GM18508 (cell line): ENCODE data around the gene CAMK1D.
"Not testable (repeated sequence)": the region's sequence is repeated elsewhere in the genome, so short reads cannot be mapped to it uniquely, and the experiment has no call there.

Experiments used
- ATAC-seq: cut with Tn5 transposase; IDR thresholded peaks from one replicate; pipeline ENCODE4 v1.9.1; 2021; ENCODE audit warnings: moderate number of reproducible peaks; ENCODE audit not compliant: insufficient read depth, unreplicated experiment

CAMK1D gene

DNA sequence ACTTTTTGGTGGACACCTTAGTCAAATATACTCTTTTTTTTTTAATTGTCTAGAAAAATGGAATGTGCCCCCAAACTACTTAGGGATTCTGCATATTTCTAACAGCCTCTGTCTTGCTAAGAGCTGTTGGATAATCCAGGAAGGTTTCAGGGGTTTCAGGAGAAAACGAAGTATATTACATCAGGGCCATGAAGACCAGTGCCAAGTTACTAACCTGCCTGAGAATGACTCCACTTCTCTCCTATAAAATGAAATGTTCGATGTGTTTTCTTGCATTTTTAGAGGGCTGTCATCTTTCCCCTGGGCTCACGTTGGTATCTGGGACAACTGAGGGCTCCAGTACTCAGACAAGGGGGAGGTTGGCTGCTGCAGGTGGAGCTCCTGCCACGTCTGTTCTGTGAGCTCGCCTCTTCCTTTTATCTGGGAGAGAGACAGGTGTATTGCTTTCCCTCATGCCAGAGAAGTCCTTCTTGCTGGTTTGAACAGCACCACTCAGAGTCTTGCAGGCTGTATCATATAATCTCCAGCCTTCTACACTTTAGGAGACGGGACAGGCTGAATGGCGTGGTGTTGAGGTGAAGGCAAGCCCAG lies 71.3 kb downstream of the CAMK1D start:
- no peak for ATAC-seq

DNA sequence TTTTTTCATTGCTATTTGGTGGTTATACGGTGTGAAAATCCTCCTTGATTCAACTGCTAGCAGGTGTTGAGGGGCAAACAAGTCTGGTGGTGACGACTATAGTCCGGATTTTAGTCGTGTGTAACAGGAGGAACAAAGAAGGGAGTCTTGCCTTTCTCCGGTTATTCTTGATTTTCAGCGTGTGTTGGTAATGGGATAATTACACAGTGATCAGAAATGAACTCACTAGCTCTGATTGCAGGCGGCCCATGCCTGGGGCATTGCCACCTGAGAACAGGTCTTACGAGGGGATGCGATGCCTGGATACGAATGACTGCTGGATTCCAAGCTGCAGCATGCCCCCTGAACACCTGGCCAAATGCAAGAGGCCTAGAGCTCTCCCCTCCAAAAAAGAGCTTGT lies 72.8 kb downstream of the CAMK1D start:
- ATAC-seq: no peak

- ATAC-seq: no peak
Observed at GRCh38 chr10:12423896-12424295, 74.5 kb downstream of the CAMK1D start.

DNA sequence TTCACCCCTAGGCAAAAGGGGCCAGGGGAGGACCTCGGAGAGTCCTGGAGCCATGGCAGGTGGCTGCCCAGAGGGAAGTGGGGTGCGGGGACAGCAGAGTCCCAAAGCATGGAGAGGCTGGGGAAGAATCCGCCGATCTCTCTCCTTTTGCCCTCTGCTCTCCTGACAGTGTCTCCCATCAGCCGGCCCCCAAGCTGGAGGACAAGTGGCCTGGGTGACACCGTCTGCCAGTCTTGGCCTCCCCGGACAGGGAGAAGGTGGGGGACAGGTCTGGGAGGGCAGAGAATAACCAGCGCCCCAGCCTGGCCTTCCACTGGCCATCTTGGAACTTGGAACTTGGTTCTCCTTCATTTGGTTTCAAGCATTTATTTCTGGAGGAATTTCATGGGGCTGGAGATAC lies 77.9 kb downstream of the CAMK1D start:
- ATAC-seq: no peak

- no peak for ATAC-seq
Observed at GRCh38 chr10:12428447-12429135, 79.2 kb downstream of the CAMK1D start.

DNA sequence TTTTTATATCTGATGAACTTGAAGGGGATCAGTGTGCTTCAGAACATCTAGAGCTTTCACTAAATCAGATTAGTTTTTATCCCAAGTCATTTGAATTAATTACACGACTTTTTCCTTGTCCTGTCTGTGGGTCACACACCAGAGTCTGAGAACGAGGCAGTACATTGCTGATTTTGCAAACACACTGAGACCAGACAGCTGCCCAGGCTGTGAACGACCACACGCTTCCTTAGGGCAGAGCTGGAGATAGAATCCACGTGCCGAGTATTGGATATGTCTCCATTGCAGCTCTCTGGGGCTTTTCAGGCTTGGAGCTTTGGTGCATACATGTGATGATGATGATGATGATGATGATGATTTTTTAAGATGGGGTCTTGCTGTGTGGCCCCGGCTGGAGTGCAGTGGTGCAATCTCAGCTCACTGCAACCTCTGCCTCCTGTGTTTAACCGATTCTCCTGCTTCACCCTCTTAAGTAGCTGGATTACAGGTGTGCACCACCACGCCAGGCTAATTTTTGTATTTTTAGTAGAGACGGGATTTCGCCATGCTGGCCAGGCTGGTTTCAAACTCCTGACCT lies 81.1 kb downstream of the CAMK1D start:
- no peak for ATAC-seq

DNA sequence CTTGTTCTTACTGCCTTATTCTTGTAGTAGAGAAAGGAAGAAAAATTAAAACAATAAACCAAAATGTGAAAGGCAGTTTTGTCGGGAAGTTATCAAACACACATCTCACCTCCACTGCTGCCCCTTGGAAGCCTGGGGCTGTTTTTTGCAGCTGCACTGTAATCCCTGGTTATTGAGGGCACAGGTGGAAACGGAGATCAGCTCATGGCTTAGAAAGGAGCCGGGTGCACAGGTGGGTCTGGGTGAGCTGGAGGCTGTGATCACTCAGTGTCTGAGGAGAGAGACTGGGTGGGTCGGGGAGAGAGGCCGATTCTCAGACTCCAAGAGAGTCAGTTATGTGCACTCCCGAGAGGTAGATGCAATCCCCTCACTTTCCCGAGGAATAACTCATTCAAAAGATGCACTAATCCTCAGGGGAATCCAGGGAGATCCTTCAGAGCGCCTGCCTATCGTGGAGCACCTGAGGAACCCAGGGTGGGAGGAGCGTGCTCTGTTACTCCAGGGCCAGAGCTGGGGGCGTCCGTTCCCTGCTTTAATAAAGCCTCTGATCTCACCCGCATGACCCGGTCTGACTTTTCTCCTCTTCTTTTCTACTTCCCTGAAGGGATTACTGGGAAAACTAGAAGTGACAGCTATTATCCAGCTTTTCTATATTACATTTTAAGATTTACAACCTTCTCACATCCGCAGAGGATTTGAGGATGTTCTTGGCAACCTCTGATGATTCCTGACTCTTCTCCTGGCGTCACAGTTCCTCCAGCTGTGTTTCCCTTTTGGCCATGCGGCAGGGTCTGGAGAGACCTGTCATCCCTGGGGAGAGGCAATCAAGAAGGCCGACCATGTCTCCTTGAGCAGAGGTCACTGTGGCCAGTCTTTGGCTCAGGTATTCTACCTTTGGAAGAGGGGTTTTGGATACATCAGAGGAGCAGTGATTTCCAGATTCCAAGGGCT lies 82.1 kb downstream of the CAMK1D start:
- no peak for ATAC-seq

DNA sequence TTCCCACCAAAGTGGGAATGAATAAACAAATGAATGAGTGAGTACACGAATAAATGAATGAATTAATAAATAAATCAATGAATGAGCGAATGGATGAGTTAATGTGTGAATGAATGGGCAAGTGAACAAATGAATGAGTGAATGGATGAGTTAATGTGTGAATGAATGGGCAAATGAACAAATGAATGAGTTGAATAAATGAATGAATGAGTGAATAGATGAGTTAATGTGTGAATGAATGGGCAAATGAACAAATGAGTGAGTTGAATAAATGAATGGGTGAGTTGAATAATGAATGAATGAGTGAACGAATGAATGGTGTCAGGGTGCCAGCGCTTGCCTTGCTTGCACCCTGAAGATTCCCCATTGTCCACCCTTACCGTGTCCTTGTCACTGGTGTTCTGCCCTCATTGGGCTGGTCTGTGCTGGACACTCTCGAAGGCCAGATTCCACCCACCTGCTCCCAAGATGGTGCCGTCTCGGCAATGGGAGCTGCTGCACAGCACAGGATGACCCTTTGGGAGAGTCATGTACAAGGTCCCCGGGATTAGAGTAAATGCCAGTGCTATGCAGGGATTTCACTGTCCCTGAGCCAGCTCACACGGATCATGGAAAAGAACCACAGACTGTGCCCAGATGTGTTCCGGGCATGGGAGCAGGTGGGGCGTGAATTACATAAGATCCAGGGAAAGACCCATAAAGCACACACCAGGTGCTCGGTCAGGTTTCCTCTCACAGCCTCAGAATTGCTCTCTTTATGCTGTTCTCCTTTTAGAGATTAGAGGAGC lies 83.2 kb downstream of the CAMK1D start:
- no peak for ATAC-seq

GRCh38 chr10:12434277-12434676 lies 84.9 kb downstream of the CAMK1D start:
- ATAC-seq: no peak

- ATAC-seq: not testable (repeated sequence)
Observed at GRCh38 chr10:12434677-12435076, 85.3 kb downstream of the CAMK1D start.

GRCh38 chr10:12435348-12435747 lies 86.0 kb downstream of the CAMK1D start:
- ATAC-seq: no peak

DNA sequence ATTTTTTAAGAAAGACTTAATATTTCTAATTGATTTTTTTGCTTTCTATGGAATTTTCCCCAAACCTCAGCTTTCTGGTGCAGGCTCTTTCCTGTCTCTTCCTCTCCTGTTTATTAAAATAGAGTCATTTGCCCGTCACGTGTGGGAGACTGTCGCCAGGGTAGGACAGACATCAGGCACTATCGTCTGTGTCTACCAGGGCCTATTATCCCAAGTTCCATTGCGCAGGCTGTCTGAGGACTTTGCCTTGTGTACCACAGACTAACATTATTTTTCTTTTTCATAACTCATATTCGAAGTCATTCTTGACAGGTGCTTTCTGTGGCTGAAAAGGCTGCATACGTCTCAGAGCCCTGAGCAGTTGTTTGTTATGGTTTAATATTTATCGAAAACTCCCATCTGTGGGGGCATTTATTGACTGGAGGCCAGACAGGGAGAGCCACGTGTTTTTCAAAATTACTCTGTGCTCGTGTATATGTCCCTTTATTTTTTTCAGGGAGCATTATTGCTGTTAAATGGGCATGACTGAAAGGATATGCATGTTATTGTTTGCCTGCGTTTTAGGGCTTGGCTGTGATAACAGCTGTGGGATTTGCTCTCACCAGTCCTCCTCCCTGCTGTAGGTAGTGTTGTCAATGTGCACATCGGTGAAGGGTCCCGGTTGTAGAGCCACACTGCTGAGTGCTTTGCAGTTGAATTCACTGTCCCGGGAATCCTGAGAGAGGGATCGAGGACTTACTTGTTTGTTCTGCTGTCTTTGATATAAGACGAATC lies 89.8 kb downstream of the CAMK1D start:
- ATAC-seq: no peak

DNA sequence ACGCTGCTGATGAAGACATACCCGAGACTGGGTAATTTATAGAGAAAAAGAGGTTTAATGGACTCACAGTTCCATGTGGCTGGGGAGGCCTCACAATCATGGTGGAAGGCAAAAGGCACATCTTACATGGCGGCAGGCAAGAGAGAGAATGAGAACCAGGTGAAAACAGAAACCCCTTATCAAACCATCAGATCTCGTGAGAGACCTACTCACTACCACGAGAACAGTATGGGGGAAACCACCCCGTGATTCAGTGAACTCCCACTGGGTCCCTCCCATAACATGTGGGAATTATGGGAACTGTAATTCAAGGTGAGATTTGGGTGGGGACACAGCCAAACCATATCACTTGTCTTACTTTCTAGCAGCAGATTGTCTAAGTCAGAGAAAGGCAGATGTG lies 90.4 kb downstream of the CAMK1D start:
- not testable (repeated sequence) for ATAC-seq

DNA sequence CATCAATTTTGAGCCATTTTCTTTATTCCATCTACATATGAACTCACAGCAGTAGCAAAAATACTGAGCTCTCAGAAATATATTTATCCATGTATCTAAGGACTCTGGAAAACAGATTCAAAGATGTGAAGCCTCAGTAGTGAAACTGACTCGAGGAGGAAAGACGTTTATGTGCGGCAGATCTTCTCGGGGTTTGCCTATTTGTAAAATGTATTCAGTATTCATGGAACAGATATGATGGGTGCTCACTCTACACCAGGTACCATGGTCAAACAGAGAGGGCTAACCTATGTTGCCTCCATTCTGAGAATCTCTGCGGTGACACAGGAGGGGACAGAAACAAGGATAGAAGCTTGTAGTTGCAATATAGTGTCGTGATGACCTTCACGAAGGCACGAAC lies 93.7 kb downstream of the CAMK1D start:
- ATAC-seq: no peak

DNA sequence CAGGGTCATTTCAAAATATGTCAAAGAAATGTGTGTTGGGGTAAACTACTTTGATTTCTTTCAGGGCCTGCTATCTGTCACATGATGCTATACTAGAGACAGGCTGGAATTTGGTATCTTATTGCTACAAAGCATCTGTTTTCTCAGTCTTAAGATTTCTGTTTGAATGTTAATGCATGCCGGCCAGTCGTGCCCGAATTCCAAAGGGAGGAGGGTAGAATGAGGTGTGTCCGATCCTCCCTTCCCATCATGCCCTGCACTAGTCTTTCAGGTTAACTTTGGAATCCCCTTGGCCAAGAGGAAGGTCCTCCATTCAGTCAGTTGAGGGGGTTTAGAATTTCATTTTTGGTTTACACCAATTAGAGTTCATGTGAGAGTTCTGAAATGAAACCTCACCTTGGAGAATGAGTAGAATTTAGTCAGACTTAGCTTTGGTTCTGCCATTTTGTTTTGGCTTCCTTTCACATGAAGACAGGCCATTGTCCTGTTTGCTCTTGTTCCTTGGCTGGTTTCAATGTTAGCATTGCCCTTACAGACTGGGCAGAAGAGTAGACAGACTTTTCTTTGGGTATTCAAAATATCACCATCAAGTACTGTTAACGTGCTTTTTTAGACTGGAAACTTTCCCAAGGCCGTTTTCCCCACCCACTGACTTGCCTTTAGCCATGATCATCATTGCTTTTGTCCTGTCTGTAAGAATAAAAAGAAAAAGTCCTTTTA lies 95.8 kb downstream of the CAMK1D start:
- ATAC-seq: no peak

GRCh38 chr10:12445701-12446334 lies 96.5 kb downstream of the CAMK1D start:
- no peak for ATAC-seq

- ATAC-seq: no peak
Observed at GRCh38 chr10:12448340-12448728, 99.0 kb downstream of the CAMK1D start.

- no peak for ATAC-seq
Observed at GRCh38 chr10:12448729-12449391, 99.5 kb downstream of the CAMK1D start.
